KOPT-K1 (cell line): ENCODE data around the gene CXCL16.
"Not testable (repeated sequence)": the region's sequence is repeated elsewhere in the genome, so short reads cannot be mapped to it uniquely, and the experiment has no call there.

Experiments used
- H3K27ac ChIP-seq: fragments of 200-600 bp; sonication (generic); 2 replicates; pipeline ENCODE4 v1.5.1; 2016; ENCODE audit warnings: antibody characterized with exemption, mild to moderate bottlenecking, low read depth, low read length; ENCODE audit not compliant: poor library complexity, severe bottlenecking
- H3K36me3 ChIP-seq: fragments of 200-600 bp; sonication (generic); 2 replicates; pipeline ENCODE4 v1.5.1; 2017; ENCODE audit warnings: antibody characterized with exemption, mild to moderate bottlenecking, low read length, moderate library complexity; ENCODE audit not compliant: insufficient read depth
- H3K9me3 ChIP-seq: fragments of 200-600 bp; sonication (generic); 2 replicates; pipeline ENCODE4 v1.5.1; 2017; ENCODE audit warnings: antibody characterized with exemption, low read length, mild to moderate bottlenecking; ENCODE audit not compliant: insufficient read depth, poor library complexity, severe bottlenecking

The CXCL16 gene

GRCh38 chr17:4703330-4703691 is 36.4 kb downstream of the CXCL16 start:
- H3K9me3 ChIP-seq, result no peaks in the 10 kb centered on the region
- peaks cover 25% of the 10 kb centered on the region for H3K36me3 ChIP-seq
- H3K27ac ChIP-seq, result peak overlapping the region; percentile 76

- no peak overlapping the region for H3K27ac ChIP-seq
- peaks cover 47% of the 10 kb centered on the region for H3K36me3 ChIP-seq
- no peaks in the 10 kb centered on the region for H3K9me3 ChIP-seq
Observed at GRCh38 chr17:4701116-4701515, 38.6 kb downstream of the CXCL16 start.

- H3K27ac ChIP-seq, H3K9me3 ChIP-seq: not testable (repeated sequence)
- H3K36me3 ChIP-seq, result peaks cover 60% of the 10 kb centered on the region
Observed at GRCh38 chr17:4699401-4700056, 40.2 kb downstream of the CXCL16 start.

- Histone ChIP-seq H3K27ac (no peak overlapping the region), H3K36me3 (peaks cover 76% of the 10 kb centered on the region), H3K9me3 (no peaks in the 10 kb centered on the region)
Observed at GRCh38 chr17:4696437-4696805, 43.3 kb downstream of the CXCL16 start.

- no peaks in the 10 kb centered on the region for H3K9me3 ChIP-seq
- H3K36me3 ChIP-seq, result peaks cover 87% of the 10 kb centered on the region
- no peak overlapping the region for H3K27ac ChIP-seq
Observed at GRCh38 chr17:4693416-4693815, 46.3 kb downstream of the CXCL16 start.

- H3K36me3 ChIP-seq, result peaks cover 86% of the 10 kb centered on the region
- H3K27ac ChIP-seq, result no peak overlapping the region
- no peaks in the 10 kb centered on the region for H3K9me3 ChIP-seq
Observed at GRCh38 chr17:4691686-4692085, 48.0 kb downstream of the CXCL16 start.

- H3K36me3 ChIP-seq, result peaks cover 86% of the 10 kb centered on the region
Observed at GRCh38 chr17:4690745-4691144, 49.0 kb downstream of the CXCL16 start.

GRCh38 chr17:4689872-4690271 is 49.9 kb downstream of the CXCL16 start:
- H3K9me3 ChIP-seq, H3K27ac ChIP-seq: not testable (repeated sequence)
- H3K36me3 ChIP-seq, result peaks cover 88% of the 10 kb centered on the region

More at GRCh38 chr17:4690745-4691144, 49.0 kb downstream of the CXCL16 start:
- no peak overlapping the region for H3K27ac ChIP-seq
- no peaks in the 10 kb centered on the region for H3K9me3 ChIP-seq

- H3K9me3 ChIP-seq, H3K27ac ChIP-seq: not testable (repeated sequence)
- H3K36me3 ChIP-seq, result peaks cover 97% of the 10 kb centered on the region
Observed at GRCh38 chr17:4683739-4684138, 56.0 kb downstream of the CXCL16 start.
